Measurements from ENCODE around the gene WDR7.

Gene WDR7

DNA sequence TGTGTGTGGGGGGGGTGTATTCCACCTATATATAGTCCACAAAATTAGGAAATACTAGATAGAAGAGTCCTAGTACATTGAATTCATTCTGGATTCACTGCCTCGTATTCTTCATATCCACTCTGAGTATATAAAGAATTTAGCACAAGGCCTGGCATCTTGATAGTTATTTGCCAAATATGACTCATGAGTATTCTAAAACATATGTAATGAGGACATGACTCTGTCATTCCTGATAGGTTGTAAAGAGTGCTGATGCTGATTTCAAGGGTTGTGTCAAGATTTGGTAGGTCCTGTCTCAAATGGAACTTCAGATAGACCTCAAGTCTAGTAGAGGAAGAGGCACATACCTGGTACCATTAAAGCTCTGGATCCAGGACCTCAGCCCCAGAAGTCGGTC, 322.3 kb downstream of the WDR7 start:
- Mint-ChIP-seq H3K4me1 (ENCODE audit: low read depth) (no peaks in the 10 kb centered on the region), H3K4me3 (no peak overlapping the region), H3K36me3 (peaks cover 32% of the 10 kb centered on the region), H3K27ac (no peak overlapping the region), H3K27me3 (no peaks in the 10 kb centered on the region), H3K9me3 (ENCODE audit: low read depth) (no peaks in the 10 kb centered on the region)

DNA sequence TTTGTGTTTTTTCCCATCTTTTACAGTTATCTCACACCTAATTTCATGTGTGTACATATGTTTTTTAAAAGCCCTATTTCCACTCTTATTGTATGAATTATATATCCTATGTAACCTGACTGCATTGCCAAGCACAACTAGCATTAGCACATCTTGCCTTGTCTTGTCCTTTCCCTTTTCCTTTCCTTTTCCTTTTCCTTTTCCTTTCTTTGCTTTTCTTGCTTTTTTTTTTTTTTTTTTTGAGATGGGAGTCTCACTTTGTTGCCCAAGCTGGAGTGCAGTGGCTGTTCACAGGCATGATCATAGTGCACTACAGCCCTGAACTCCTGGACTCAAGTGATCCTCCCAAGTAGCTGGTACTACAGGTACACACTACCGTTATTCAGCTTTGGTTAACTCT, 323.0 kb downstream of the WDR7 start:
- no peaks in the 10 kb centered on the region for H3K27me3 Mint-ChIP-seq
- H3K9me3 Mint-ChIP-seq (ENCODE audit: low read depth) = no peaks in the 10 kb centered on the region
- H3K27ac Mint-ChIP-seq = no peak overlapping the region
- no peak overlapping the region for H3K4me3 Mint-ChIP-seq
- peaks cover 31% of the 10 kb centered on the region for H3K36me3 Mint-ChIP-seq
- no peaks in the 10 kb centered on the region for H3K4me1 Mint-ChIP-seq (ENCODE audit: low read depth)

DNA sequence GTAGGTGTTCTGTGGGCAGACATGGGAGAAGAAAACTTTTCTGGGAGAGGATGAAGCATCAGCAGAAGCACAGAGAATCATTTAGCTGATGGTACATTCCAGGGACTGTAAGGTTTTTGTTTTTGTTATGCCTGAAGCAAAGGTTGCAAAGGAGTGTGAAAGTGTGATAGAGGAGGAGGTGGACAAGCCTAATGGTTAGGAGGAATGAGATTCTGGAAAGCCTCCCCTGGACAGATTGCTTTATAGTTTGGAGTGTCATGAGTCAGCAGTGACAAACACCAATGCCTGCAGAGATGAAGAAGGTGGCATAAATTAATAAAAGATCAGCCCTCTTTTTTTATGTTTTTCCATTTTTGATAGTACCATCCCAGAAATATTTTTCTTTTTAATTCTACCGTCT, 324.1 kb downstream of the WDR7 start:
- no peak overlapping the region for H3K27ac Mint-ChIP-seq
- H3K9me3 Mint-ChIP-seq (ENCODE audit: low read depth) = no peaks in the 10 kb centered on the region
- peaks cover 30% of the 10 kb centered on the region for H3K36me3 Mint-ChIP-seq

DNA sequence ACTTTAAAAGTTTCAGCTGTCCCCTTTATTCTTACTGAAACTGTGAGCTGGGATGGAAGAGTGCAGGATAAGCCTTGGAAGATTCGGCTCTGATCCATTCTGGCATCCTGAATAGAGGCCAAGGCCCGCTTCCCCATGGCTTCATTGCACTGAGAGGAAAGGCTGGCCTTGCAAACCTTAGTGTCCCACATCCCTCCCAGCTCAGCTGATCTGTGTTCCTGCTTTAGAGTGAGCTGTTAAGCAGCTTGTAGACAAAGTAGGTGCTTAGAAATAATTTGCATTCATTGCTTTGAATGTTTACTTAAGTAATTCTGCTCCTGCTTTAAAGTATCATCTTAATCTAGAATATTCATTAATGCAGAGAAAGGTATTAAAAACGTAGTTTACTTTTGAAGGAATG, 326.1 kb downstream of the WDR7 start:
- H3K36me3 Mint-ChIP-seq = peaks cover 29% of the 10 kb centered on the region
- no peaks in the 10 kb centered on the region for H3K27me3 Mint-ChIP-seq
- H3K27ac Mint-ChIP-seq = no peak overlapping the region
- no peaks in the 10 kb centered on the region for H3K4me1 Mint-ChIP-seq (ENCODE audit: low read depth)
- no peaks in the 10 kb centered on the region for H3K9me3 Mint-ChIP-seq (ENCODE audit: low read depth)
- no peak overlapping the region for H3K4me3 Mint-ChIP-seq

More for the DNA sequence above, 324.1 kb downstream of the WDR7 start:
- no peak overlapping the region for H3K4me3 Mint-ChIP-seq
- no peaks in the 10 kb centered on the region for H3K27me3 Mint-ChIP-seq
- no peaks in the 10 kb centered on the region for H3K4me1 Mint-ChIP-seq (ENCODE audit: low read depth)

DNA sequence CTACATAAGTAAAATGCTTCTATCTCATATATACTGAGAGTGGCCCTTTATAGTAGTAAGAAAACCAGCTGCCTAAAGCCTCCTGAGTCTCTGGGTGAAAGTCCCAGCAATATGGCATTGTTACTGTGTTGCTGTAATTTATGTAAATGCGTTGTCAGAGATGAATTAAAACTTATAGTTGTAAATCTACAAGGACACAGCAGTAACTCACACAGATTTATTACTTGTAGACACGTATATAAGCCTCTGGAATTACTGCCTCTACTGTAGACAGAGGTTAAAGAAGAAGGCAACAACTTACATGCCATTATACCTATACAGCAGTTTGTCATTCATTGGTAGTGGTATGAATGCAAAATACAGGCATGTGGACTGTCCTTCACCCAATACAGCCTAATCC, 326.6 kb downstream of the WDR7 start:
- Mint-ChIP-seq H3K36me3 (peaks cover 28% of the 10 kb centered on the region), H3K4me3 (no peak overlapping the region), H3K9me3 (ENCODE audit: low read depth) (no peaks in the 10 kb centered on the region), H3K27ac (no peak overlapping the region), H3K4me1 (ENCODE audit: low read depth) (no peaks in the 10 kb centered on the region), H3K27me3 (no peaks in the 10 kb centered on the region)

DNA sequence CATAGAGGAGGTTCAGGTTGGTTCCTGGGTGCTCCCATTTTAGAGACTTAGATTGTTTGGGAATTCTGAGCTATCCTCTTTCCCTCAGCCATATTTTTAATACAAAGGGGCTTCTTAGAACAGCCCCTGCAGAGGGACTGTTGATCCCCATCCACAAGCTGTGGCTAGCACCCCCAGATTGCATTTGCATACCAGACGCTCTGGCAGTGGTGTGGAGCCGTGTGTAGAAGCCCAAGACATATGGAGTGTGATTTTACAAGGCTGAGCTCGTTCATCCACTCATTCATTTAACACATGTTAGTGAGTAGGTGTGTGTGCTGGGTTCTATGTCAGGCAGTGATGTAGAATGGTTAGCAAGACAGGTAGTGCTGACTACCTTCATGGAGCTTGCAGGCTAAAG, 329.0 kb downstream of the WDR7 start:
- H3K4me1 Mint-ChIP-seq (ENCODE audit: low read depth) = no peaks in the 10 kb centered on the region
- no peaks in the 10 kb centered on the region for H3K9me3 Mint-ChIP-seq (ENCODE audit: low read depth)
- no peak overlapping the region for H3K4me3 Mint-ChIP-seq
- no peak overlapping the region for H3K27ac Mint-ChIP-seq
- H3K36me3 Mint-ChIP-seq = peaks cover 16% of the 10 kb centered on the region
- no peaks in the 10 kb centered on the region for H3K27me3 Mint-ChIP-seq

DNA sequence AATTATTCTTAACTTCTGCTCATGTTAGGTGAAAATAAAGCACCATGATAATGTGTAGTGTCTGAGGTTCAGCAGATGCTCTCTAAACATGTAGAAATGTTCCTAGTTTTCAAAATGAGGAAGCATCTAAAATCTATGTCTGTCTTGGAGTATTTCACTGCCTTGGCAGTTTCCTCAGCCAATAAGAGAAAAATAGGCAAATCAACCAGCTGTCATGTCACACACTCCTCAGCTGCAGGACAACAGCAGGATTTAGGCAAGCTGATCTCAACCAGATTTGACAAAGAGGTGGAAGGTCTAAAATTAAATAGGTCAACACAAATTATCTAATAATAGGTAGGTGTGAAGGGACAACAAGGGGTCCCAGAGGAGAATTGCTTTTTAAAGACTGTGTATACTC, 331.6 kb downstream of the WDR7 start:
- Mint-ChIP-seq H3K27me3 (no peaks in the 10 kb centered on the region), H3K4me1 (ENCODE audit: low read depth) (no peaks in the 10 kb centered on the region), H3K27ac (no peak overlapping the region), H3K9me3 (ENCODE audit: low read depth) (no peaks in the 10 kb centered on the region), H3K36me3 (peaks cover 12% of the 10 kb centered on the region), H3K4me3 (no peak overlapping the region)

DNA sequence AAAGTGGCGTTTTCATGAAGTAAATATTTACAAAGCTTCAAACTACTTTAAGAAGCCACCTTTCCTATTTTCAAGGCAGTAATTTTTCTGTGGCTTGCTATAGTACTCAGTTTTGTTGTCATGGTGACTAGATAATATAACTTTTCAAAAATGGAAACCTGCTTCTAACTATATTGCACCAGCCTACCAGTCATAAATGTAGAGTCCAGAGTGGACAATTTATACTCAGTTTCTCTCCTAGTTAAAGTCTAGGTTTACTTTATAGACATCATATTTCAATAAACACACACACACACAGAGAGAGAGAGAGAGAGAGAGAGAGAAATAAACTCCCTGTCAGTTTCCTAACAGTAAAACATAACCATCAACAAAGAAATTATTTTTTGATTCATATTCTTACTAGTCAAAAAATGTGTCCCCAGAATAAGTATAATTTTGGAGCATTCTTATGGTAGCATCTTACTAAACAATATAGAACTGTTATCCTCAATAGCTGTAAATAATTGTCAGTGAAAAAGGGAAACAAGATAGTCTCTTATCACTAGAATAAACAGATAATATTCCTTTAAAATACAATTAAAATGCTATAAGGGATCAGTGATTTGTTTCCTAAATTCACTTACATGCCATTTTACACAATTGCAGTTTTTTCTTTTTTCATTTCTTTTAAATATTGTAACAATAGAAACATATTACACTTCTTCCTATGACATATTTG, 332.3 kb downstream of the WDR7 start:
- no peak overlapping the region for H3K27ac Mint-ChIP-seq
- no peak overlapping the region for H3K4me3 Mint-ChIP-seq
- H3K4me1 Mint-ChIP-seq (ENCODE audit: low read depth) = no peaks in the 10 kb centered on the region
- H3K9me3 Mint-ChIP-seq (ENCODE audit: low read depth) = no peaks in the 10 kb centered on the region
- peaks cover 14% of the 10 kb centered on the region for H3K36me3 Mint-ChIP-seq
- no peaks in the 10 kb centered on the region for H3K27me3 Mint-ChIP-seq

DNA sequence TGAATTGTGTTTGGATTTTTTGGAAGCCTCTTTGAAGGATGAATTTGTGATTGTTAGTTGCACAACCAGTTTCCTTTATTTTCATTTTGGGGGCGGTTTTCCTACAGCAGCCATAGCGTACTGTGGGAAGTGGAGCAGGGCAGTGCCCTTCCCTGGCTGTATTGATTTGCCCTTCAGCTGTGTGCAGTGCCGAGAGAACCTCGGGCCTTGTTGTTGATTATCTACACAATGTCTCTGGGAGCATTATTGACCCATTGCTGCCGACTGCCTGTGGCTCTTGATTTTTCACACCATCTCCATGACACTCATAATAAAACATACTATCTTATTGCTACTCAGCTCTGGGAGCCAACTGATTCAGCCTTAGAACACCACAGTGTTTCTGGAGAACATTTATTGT, 333.6 kb downstream of the WDR7 start:
- no peaks in the 10 kb centered on the region for H3K4me1 Mint-ChIP-seq (ENCODE audit: low read depth)
- H3K36me3 Mint-ChIP-seq = peaks cover 14% of the 10 kb centered on the region

DNA sequence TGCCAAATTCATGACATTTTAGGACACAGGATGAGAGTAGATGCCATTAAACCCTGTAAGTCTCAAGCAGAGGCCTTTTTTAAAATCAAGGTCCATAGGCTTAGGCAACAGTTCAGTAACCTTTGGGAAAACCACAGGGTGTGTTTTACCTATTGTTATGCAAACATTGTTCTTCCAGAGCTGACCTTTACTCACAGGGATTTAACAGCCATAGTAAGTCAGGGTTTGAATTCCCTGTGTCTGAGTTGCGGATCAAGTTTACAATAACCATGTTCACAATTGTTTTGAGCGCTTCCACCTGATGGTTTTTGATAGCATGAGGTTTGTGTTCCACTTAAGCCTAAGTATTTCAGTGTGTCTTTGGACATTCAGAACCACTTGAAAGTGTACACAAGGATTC, 335.7 kb downstream of the WDR7 start:
- no peaks in the 10 kb centered on the region for H3K27me3 Mint-ChIP-seq
- no peak overlapping the region for H3K27ac Mint-ChIP-seq
- no peaks in the 10 kb centered on the region for H3K9me3 Mint-ChIP-seq (ENCODE audit: low read depth)
- H3K4me3 Mint-ChIP-seq = no peak overlapping the region
- H3K4me1 Mint-ChIP-seq (ENCODE audit: low read depth) = no peaks in the 10 kb centered on the region
- H3K36me3 Mint-ChIP-seq = peaks cover 2% of the 10 kb centered on the region

More for the DNA sequence above, 333.6 kb downstream of the WDR7 start:
- Mint-ChIP-seq H3K27ac (no peak overlapping the region), H3K27me3 (no peaks in the 10 kb centered on the region), H3K9me3 (ENCODE audit: low read depth) (no peaks in the 10 kb centered on the region), H3K4me3 (no peak overlapping the region)

DNA sequence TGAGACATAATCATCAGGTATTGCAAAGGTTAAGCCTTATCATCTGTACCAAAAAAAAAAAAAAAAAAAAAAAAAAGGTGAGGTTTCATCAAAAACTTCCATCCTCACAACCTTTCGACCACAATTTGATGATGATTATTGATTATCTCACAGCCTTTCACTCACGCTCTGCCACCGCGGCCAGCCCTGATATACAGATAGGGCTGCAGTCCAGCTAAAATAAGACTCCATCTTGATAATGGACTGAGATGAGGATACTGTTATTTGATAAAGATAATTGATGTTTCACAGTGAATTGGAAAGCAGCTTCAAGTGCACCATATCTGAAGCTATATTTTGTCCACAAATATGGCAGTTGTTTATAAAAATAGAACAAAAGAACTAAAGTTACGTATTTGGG, 336.1 kb downstream of the WDR7 start:
- no peak overlapping the region for H3K27ac Mint-ChIP-seq
- no peaks in the 10 kb centered on the region for H3K9me3 Mint-ChIP-seq (ENCODE audit: low read depth)
- H3K4me3 Mint-ChIP-seq = no peak overlapping the region
- H3K27me3 Mint-ChIP-seq = no peaks in the 10 kb centered on the region
- H3K4me1 Mint-ChIP-seq (ENCODE audit: low read depth) = no peaks in the 10 kb centered on the region
- peaks cover 2% of the 10 kb centered on the region for H3K36me3 Mint-ChIP-seq

DNA sequence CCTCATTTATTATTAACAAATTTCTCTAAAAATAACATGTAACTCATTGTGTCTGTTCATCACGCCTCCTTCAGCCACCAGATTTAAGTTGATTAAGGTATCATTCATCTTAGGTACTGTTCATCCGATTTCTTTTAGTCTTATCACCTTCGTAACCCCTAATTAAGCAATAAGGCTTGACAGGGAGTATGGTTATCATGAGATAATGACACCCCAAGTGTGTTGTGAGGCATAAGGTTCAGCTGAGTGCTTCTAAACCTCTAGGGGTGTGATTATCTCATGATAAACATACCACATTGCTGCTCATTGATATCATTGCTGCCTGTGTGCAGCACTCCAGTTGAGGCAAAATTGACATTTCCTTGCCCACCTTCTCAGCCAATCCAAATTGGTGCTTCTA, 336.9 kb downstream of the WDR7 start:
- no peak overlapping the region for H3K4me3 Mint-ChIP-seq
- peaks cover 2% of the 10 kb centered on the region for H3K36me3 Mint-ChIP-seq
- no peaks in the 10 kb centered on the region for H3K27me3 Mint-ChIP-seq
- no peak overlapping the region for H3K27ac Mint-ChIP-seq
- no peaks in the 10 kb centered on the region for H3K9me3 Mint-ChIP-seq (ENCODE audit: low read depth)
- H3K4me1 Mint-ChIP-seq (ENCODE audit: low read depth) = no peaks in the 10 kb centered on the region

DNA sequence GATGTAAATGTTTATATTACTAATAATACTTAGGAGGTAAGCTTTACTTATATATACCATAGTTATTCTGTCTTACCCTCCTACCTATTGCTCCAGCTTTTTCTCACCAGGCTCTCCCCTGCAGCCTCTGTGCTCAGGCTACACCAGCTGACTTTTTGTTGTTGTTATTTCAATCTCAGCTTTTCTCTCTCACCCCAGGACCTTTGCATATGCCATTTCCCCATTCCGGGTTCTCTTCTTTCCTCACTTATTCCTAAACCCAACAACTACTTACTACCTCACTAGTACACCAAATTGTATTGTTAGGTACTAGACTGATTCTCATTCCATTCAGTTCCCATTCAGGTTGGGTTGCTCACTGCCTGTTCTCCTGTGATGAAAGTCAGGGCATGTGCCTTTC, 339.5 kb downstream of the WDR7 start:
- Mint-ChIP-seq H3K27me3 (no peaks in the 10 kb centered on the region), H3K27ac (no peak overlapping the region), H3K4me3 (no peak overlapping the region), H3K36me3 (peaks cover 7% of the 10 kb centered on the region), H3K4me1 (ENCODE audit: low read depth) (no peaks in the 10 kb centered on the region), H3K9me3 (ENCODE audit: low read depth) (no peaks in the 10 kb centered on the region)

DNA sequence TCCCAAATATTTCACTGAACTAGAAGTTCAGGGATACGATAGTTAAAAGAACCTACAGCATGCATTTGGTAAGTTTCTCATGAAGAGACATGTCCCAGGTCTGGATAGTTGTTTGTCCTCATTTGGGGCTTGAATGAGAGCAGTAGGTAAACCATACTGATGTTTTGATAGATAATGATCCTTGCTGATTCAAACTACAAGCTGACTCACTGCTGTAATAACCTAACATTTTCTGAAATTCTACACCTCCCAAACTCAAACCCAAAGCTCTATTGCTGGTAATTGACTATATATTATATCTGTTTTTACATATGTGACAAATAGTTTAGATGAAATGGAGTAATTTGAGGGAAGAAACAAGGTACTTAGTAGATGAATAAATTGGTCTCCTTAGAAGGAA, 341.6 kb downstream of the WDR7 start:
- Mint-ChIP-seq H3K36me3 (peaks cover 11% of the 10 kb centered on the region), H3K27ac (no peak overlapping the region), H3K27me3 (no peaks in the 10 kb centered on the region), H3K9me3 (ENCODE audit: low read depth) (no peaks in the 10 kb centered on the region), H3K4me3 (no peak overlapping the region), H3K4me1 (ENCODE audit: low read depth) (no peaks in the 10 kb centered on the region)

DNA sequence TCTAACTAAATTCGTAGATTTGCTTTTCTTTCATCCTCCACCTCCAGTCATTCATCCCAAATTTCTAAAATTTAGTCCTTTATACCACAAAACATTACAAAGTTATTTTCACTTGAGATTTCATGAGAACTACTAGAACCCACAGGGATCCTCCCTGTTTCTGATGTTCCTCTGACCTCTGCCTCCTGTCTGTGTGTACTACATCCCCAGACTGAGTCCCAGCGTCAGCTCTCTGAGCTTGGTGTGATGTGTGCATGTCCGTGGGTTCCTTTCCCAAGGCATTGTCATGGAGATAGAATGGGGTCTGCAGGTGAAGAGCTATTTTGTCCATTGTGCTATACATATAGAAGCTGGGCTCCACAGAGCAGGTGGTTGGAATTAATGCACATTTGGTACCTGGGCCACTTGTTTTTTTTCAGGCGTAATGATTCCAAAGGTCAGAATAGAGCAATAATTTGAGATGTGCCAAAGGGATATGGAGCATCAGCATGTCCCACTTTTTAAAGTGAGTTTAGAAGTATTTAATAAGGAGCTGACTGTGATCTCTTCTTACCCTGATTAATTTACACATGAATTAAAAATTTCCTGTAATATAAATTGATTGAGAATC, 344.5 kb downstream of the WDR7 start:
- H3K4me1 Mint-ChIP-seq (ENCODE audit: low read depth) = peaks cover 5% of the 10 kb centered on the region
- H3K9me3 Mint-ChIP-seq (ENCODE audit: low read depth) = no peaks in the 10 kb centered on the region
- no peak overlapping the region for H3K4me3 Mint-ChIP-seq
- H3K36me3 Mint-ChIP-seq = peaks cover 14% of the 10 kb centered on the region
- no peak overlapping the region for H3K27ac Mint-ChIP-seq
- H3K27me3 Mint-ChIP-seq = no peaks in the 10 kb centered on the region

DNA sequence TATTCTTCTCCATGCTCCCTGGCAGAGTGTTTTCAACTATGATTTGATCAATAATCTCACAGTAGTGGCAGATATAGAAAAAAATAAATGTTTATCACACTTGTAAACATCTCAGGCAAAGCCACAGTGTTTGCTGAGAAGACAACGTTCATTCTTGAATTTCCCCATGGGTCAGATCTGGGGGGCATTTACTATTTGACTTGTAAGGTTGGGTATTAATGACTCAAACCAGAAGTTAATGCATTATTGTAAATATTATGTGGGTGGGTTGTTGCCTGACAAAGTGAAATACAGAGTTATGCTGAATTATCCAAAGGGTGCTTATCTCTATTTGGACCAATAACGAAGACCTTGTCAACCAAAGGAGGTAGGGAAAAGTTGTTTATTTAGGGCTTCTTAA, 346.0 kb downstream of the WDR7 start:
- Mint-ChIP-seq H3K9me3 (ENCODE audit: low read depth) (no peaks in the 10 kb centered on the region), H3K27ac (no peak overlapping the region), H3K4me1 (ENCODE audit: low read depth) (peaks cover 5% of the 10 kb centered on the region)

More for the DNA sequence above, 346.0 kb downstream of the WDR7 start:
- Mint-ChIP-seq H3K4me3 (no peak overlapping the region), H3K27me3 (no peaks in the 10 kb centered on the region), H3K36me3 (peaks cover 14% of the 10 kb centered on the region)

Data from activated naive CD8-positive, alpha-beta T cell (primary cell).